ENCODE measurements around the gene NDUFA8. TPM values are rescaled to one million over a fixed set of nuclear protein-coding genes. Genes with fewer than 3 reads are reported as not detected.
A peak's percentile ranks its signal among the peaks of the same experiment; 100 is the strongest.

Gene NDUFA8
- polyA plus RNA-seq, 1 donor: 57.4 TPM

- no peak for DNase-seq (ENCODE audit: low read depth)
These were observed 24.1 kb downstream of the NDUFA8 start for GRCh38 chr9:122135529-122135859.

- no peak for DNase-seq (ENCODE audit: low read depth)
These were observed 24.6 kb downstream of the NDUFA8 start for GRCh38 chr9:122134822-122135528.

GRCh38 chr9:122133984-122134535 is 25.5 kb downstream of the NDUFA8 start:
- no peak for DNase-seq (ENCODE audit: low read depth)

- DNase-seq (ENCODE audit: low read depth): no peak
These were observed 26.2 kb downstream of the NDUFA8 start for GRCh38 chr9:122133263-122133983.

- no peak for DNase-seq (ENCODE audit: low read depth)
These were observed 27.0 kb downstream of the NDUFA8 start for GRCh38 chr9:122132539-122132938.

- DNase-seq (ENCODE audit: low read depth): no peak
These were observed 28.1 kb downstream of the NDUFA8 start for GRCh38 chr9:122131401-122132001.

GRCh38 chr9:122130837-122131236 is 28.7 kb downstream of the NDUFA8 start:
- no peak for DNase-seq (ENCODE audit: low read depth)

GRCh38 chr9:122129969-122130368 is 29.6 kb downstream of the NDUFA8 start:
- DNase-seq (ENCODE audit: low read depth): no peak

- DNase-seq (ENCODE audit: low read depth): no peak
These were observed 30.6 kb downstream of the NDUFA8 start for GRCh38 chr9:122128969-122129343.

GRCh38 chr9:122128007-122128968 is 31.3 kb downstream of the NDUFA8 start:
- DNase-seq (ENCODE audit: low read depth): no peak

- no peak for DNase-seq (ENCODE audit: low read depth)
These were observed 32.2 kb downstream of the NDUFA8 start for GRCh38 chr9:122127396-122127798.

GRCh38 chr9:122126331-122127261 is 33.0 kb downstream of the NDUFA8 start:
- no peak for DNase-seq (ENCODE audit: low read depth)

GRCh38 chr9:122125509-122126330 is 33.9 kb downstream of the NDUFA8 start:
- DNase-seq (ENCODE audit: low read depth): no peak

- peak; percentile 26 for DNase-seq (ENCODE audit: low read depth)
These were observed 34.4 kb downstream of the NDUFA8 start for GRCh38 chr9:122125158-122125508.

- no peak for DNase-seq (ENCODE audit: low read depth)
These were observed 35.1 kb downstream of the NDUFA8 start for GRCh38 chr9:122124528-122124927.

- DNase-seq (ENCODE audit: low read depth): no peak
These were observed 35.5 kb downstream of the NDUFA8 start for GRCh38 chr9:122124048-122124447.

- DNase-seq (ENCODE audit: low read depth): no peak
These were observed 36.5 kb downstream of the NDUFA8 start for GRCh38 chr9:122122903-122123632.

GRCh38 chr9:122122468-122122867 is 37.1 kb downstream of the NDUFA8 start:
- DNase-seq (ENCODE audit: low read depth): no peak

- no peak for DNase-seq (ENCODE audit: low read depth)
These were observed 37.6 kb downstream of the NDUFA8 start for GRCh38 chr9:122121931-122122330.

Data from forelimb muscle (tissue), 1 donor.